GM18526 (cell line): ENCODE measurements around the gene SIAH2.

ENCODE experiments used
- POLR2A ChIP-seq: IDR thresholded peaks from 3 replicates; pipeline ENCODE4 v1.6.1; 2011; ENCODE audit not compliant: insufficient read length; ENCODE audit errors: extremely low read depth

Gene SIAH2

GRCh38 chr3:150763122-150763840 lies at the start of gene SIAH2:
TSS of gene SIAH2 (minus strand) at chr3:150763169. CDS start at chr3:150762849, 320 bp downstream.
- peak; percentile 93 for TF ChIP-seq POLR2A

- no peak for TF ChIP-seq POLR2A
These were observed 49.0 kb upstream of the SIAH2 start for GRCh38 chr3:150811984-150812383.

GRCh38 chr3:150810641-150811040 lies 47.7 kb upstream of the SIAH2 start:
- TF ChIP-seq POLR2A = no peak

- TF ChIP-seq POLR2A = no peak
These were observed 43.3 kb upstream of the SIAH2 start for GRCh38 chr3:150806185-150806835.

GRCh38 chr3:150805354-150805753 lies 42.4 kb upstream of the SIAH2 start:
- no peak for TF ChIP-seq POLR2A

GRCh38 chr3:150803440-150803985 lies 40.5 kb upstream of the SIAH2 start:
- TF ChIP-seq POLR2A = no peak

GRCh38 chr3:150800722-150801121 lies 37.8 kb upstream of the SIAH2 start:
- no peak for TF ChIP-seq POLR2A

GRCh38 chr3:150798122-150798618 lies 35.2 kb upstream of the SIAH2 start:
- no peak for TF ChIP-seq POLR2A

GRCh38 chr3:150797155-150797554 lies 34.2 kb upstream of the SIAH2 start:
- TF ChIP-seq POLR2A = no peak

GRCh38 chr3:150793641-150794040 lies 30.7 kb upstream of the SIAH2 start:
- TF ChIP-seq POLR2A = no peak

GRCh38 chr3:150790629-150791028 lies 27.7 kb upstream of the SIAH2 start:
- TF ChIP-seq POLR2A = no peak

- TF ChIP-seq POLR2A = no peak
These were observed 26.5 kb upstream of the SIAH2 start for GRCh38 chr3:150789451-150789850.

- TF ChIP-seq POLR2A = no peak
These were observed 24.9 kb upstream of the SIAH2 start for GRCh38 chr3:150787741-150788370.

- no peak for TF ChIP-seq POLR2A
These were observed 23.8 kb upstream of the SIAH2 start for GRCh38 chr3:150786791-150787190.

- TF ChIP-seq POLR2A = no peak
These were observed 21.8 kb upstream of the SIAH2 start for GRCh38 chr3:150784747-150785125.
